Effector memory CD4-positive, alpha-beta T cell (primary cell): ENCODE measurements around the gene COG1.

ENCODE experiments used
- DNase-seq, 3 donors: peaks; one replicate each; pipeline ENCODE4 v3.0.0-alpha.2; 2020
- H3K27ac ChIP-seq: 2 replicates; pipeline ENCODE4 v1.7.0; 2013; ENCODE audit warnings: mild to moderate bottlenecking, low read length, moderate library complexity; ENCODE audit not compliant: insufficient read depth, poor library complexity, severe bottlenecking
- H3K27me3 ChIP-seq: replicated peaks from 2 replicates; pipeline ENCODE4 v1.7.0; 2013; ENCODE audit warnings: mild to moderate bottlenecking, low read length; ENCODE audit not compliant: insufficient read depth, control insufficient read depth, poor library complexity, severe bottlenecking
- H3K36me3 ChIP-seq: 2 replicates; pipeline ENCODE4 v1.7.0; 2013; ENCODE audit warnings: mild to moderate bottlenecking, low read length, moderate library complexity; ENCODE audit not compliant: control insufficient read depth, insufficient read depth
- H3K4me1 ChIP-seq: 2 replicates; pipeline ENCODE4 v1.7.0; 2013; ENCODE audit warnings: low read length, mild to moderate bottlenecking; ENCODE audit not compliant: control insufficient read depth, insufficient read depth, poor library complexity, severe bottlenecking
- H3K4me3 ChIP-seq: 2 replicates; pipeline ENCODE4 v1.7.0; 2013; ENCODE audit warnings: low read length, low read depth, mild to moderate bottlenecking; ENCODE audit not compliant: insufficient read depth, poor library complexity, severe bottlenecking
- H3K9me3 ChIP-seq: 2 replicates; pipeline ENCODE4 v1.7.0; 2013; ENCODE audit warnings: mild to moderate bottlenecking, low read length, moderate library complexity; ENCODE audit not compliant: control insufficient read depth

The COG1 gene

GRCh38 chr17:73170324-73170723 lies 22.5 kb upstream of the COG1 start:
- peaks cover 9% of the 10 kb centered on the region for H3K27me3 ChIP-seq
- no peaks in the 10 kb centered on the region for H3K9me3 ChIP-seq
- H3K4me3 ChIP-seq: no peak overlapping the region
- H3K27ac ChIP-seq: no peak overlapping the region
- no peak for DNase-seq
- peaks cover 10% of the 10 kb centered on the region for H3K4me1 ChIP-seq
- no peaks in the 10 kb centered on the region for H3K36me3 ChIP-seq

- no peak overlapping the region for H3K4me3 ChIP-seq
- no peak for DNase-seq
- no peaks in the 10 kb centered on the region for H3K27me3 ChIP-seq
- H3K4me1 ChIP-seq: no peaks in the 10 kb centered on the region
- no peaks in the 10 kb centered on the region for H3K36me3 ChIP-seq
- no peaks in the 10 kb centered on the region for H3K9me3 ChIP-seq
- no peak overlapping the region for H3K27ac ChIP-seq
Observed at GRCh38 chr17:73172252-73172651, 20.6 kb upstream of the COG1 start.

- Histone ChIP-seq H3K27me3 (no peaks in the 10 kb centered on the region), H3K27ac (no peak overlapping the region), H3K36me3 (no peaks in the 10 kb centered on the region), H3K4me3 (no peak overlapping the region), H3K4me1 (no peaks in the 10 kb centered on the region), H3K9me3 (no peaks in the 10 kb centered on the region)
- DNase-seq: no peak
Observed at GRCh38 chr17:73174126-73174525, 18.7 kb upstream of the COG1 start.

- H3K27me3 ChIP-seq: no peaks in the 10 kb centered on the region
- no peaks in the 10 kb centered on the region for H3K4me1 ChIP-seq
- H3K27ac ChIP-seq: no peak overlapping the region
- no peaks in the 10 kb centered on the region for H3K9me3 ChIP-seq
- H3K4me3 ChIP-seq: no peak overlapping the region
- no peaks in the 10 kb centered on the region for H3K36me3 ChIP-seq
- no peak for DNase-seq
Observed at GRCh38 chr17:73175962-73176565, 16.8 kb upstream of the COG1 start.

- Histone ChIP-seq H3K27me3 (no peaks in the 10 kb centered on the region), H3K27ac (no peak overlapping the region), H3K9me3 (no peaks in the 10 kb centered on the region), H3K4me3 (no peak overlapping the region), H3K36me3 (no peaks in the 10 kb centered on the region), H3K4me1 (no peaks in the 10 kb centered on the region)
- no peak for DNase-seq
Observed at GRCh38 chr17:73179387-73179786, 13.5 kb upstream of the COG1 start.

GRCh38 chr17:73179878-73180277 lies 13.0 kb upstream of the COG1 start:
- no peaks in the 10 kb centered on the region for H3K9me3 ChIP-seq
- H3K4me3 ChIP-seq: no peak overlapping the region
- H3K36me3 ChIP-seq: no peaks in the 10 kb centered on the region
- no peaks in the 10 kb centered on the region for H3K27me3 ChIP-seq
- H3K27ac ChIP-seq: no peak overlapping the region
- no peaks in the 10 kb centered on the region for H3K4me1 ChIP-seq
- no peak for DNase-seq

GRCh38 chr17:73182616-73183310 lies 10.1 kb upstream of the COG1 start:
- H3K4me3 ChIP-seq: no peak overlapping the region
- H3K27ac ChIP-seq: no peak overlapping the region
- H3K27me3 ChIP-seq: no peaks in the 10 kb centered on the region
- DNase-seq: no peak
- no peaks in the 10 kb centered on the region for H3K36me3 ChIP-seq
- no peaks in the 10 kb centered on the region for H3K9me3 ChIP-seq
- no peaks in the 10 kb centered on the region for H3K4me1 ChIP-seq

- Histone ChIP-seq H3K27me3 (no peaks in the 10 kb centered on the region), H3K27ac (no peak overlapping the region), H3K9me3 (no peaks in the 10 kb centered on the region), H3K4me3 (no peak overlapping the region), H3K4me1 (no peaks in the 10 kb centered on the region), H3K36me3 (no peaks in the 10 kb centered on the region)
- DNase-seq: no peak
Observed at GRCh38 chr17:73184136-73184993, 8.5 kb upstream of the COG1 start.

- no peak for DNase-seq
- Histone ChIP-seq H3K27ac (no peak overlapping the region), H3K4me3 (no peak overlapping the region), H3K9me3 (no peaks in the 10 kb centered on the region), H3K4me1 (peaks cover 3% of the 10 kb centered on the region), H3K36me3 (no peaks in the 10 kb centered on the region), H3K27me3 (no peaks in the 10 kb centered on the region)
Observed at GRCh38 chr17:73186283-73187050, 6.4 kb upstream of the COG1 start.
